ENCODE measurements around the gene PFKFB3. TPM values are rescaled to one million over a fixed set of nuclear protein-coding genes. Genes with fewer than 3 reads are reported as not detected.

Gene PFKFB3
- total and polyA plus RNA-seq, 2 of the 4 experiments (the other 2 are of a cell fraction), result 34.1 to 45.5 TPM

DNA sequence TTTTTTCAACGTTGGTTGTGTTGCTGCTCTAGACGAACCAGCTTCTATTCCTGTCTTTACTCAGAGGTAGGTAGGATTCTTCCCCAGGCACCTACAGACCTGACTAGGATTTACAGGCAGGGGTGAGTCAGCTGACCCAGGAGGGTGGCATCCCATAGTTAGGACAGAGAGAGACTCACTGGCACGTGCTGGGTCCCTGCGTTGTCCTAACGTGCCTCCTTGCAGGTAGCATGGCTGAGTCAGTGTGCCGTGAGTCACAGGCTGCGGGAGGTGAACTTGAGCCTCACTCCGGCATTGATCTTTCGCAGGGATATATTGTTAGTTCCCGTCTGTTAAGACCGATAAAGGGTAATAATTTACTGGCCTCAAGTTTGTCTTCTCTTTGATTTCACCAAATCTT, 96.5 kb downstream of the PFKFB3 start:
- Histone ChIP-seq H3K4me2 (ENCODE audit: low read depth, low read length) (no peak overlapping the region), H3K9me1 (ENCODE audit: insufficient read depth, low read length) (peaks cover 3% of the 10 kb centered on the region; the same call in 1 of the 2 replicates), H2BK20ac (ENCODE audit: low read depth, low read length) (no peak overlapping the region), H3K4ac (ENCODE audit: low read depth, low read length) (no peak overlapping the region), H2AK9ac (replicated peaks; ENCODE audit: low read depth, low read length, poor library complexity) (no peak overlapping the region), H3K18ac (ENCODE audit: low read depth, low read length) (no peak overlapping the region), H3K36me3 (ENCODE audit: control insufficient read depth, insufficient read depth, low read length) (no peaks in the 10 kb centered on the region), H2BK5ac (ENCODE audit: low read depth, low read length, poor library complexity, severe bottlenecking) (no peak overlapping the region), H3K14ac (replicated peaks; ENCODE audit: low read depth, low read length) (no peak overlapping the region), H3K23ac (ENCODE audit: low read depth, low read length) (no peak overlapping the region), H3K4me3 (ENCODE audit: insufficient read depth, low read depth, low read length) (no peak overlapping the region), H4K5ac (ENCODE audit: low read depth, low read length) (no peak overlapping the region), H3K27me3 (ENCODE audit: control insufficient read depth, insufficient read depth, low read length) (no peaks in the 10 kb centered on the region), H3K9me3 (ENCODE audit: control insufficient read depth, insufficient read depth, low read length) (no peaks in the 10 kb centered on the region), H4K91ac (ENCODE audit: insufficient read depth, low read depth, low read length) (no peak overlapping the region), H2BK120ac (ENCODE audit: low read depth, low read length) (no peak overlapping the region), H2AK5ac (ENCODE audit: low read depth, low read length) (peak overlapping the region; percentile 35; the same call in 1 of the 2 replicates), H3K27ac (ENCODE audit: insufficient read depth, low read length) (no peak overlapping the region), H4K8ac (ENCODE audit: low read depth in 2 of 2, low read length in 2 of 2) (no peak overlapping the region), H4K20me1 (ENCODE audit: insufficient read depth, low read length) (no peaks in the 10 kb centered on the region), H2AFZ (replicated peaks; ENCODE audit: low read length, poor library complexity) (no peak overlapping the region), H2BK15ac (ENCODE audit: low read depth, low read length) (no peak overlapping the region), H3K79me1 (ENCODE audit: low read depth in 1 of 2, low read length in 2 of 2) (no peaks in the 10 kb centered on the region), H3K4me1 (ENCODE audit: control insufficient read depth, insufficient read depth, low read length) (peaks cover 7% of the 10 kb centered on the region; the same call in 1 of the 2 replicates), H3K56ac (ENCODE audit: extremely low read depth, insufficient read depth, low read length) (no peak overlapping the region), H3K9ac (ENCODE audit: low read depth, low read length) (no peak overlapping the region)
- in situ Hi-C loops (cut with MboI; ENCODE audit: low sequenced_read_pairs), result no loop called here
- DNase-seq, result no peak
- dilution Hi-C loops (cut with HindIII; ENCODE audit: low sequenced_read_pairs, unreplicated experiment), result no loop called here
- CTCF ChIA-PET, result interaction anchor here (0.5 kb wide), 1 partner anchor 34 kb away, joined by 6 read pairs; no protein-coding TSS in a partner anchor
- intact Hi-C loops (cut with micrococcal nuclease), result no loop called here
- 93% methylated on average over 3 of the region's 11 CpGs; no CpG with 5 or more reads in 1 of the 2 experiments for WGBS, 2 experiments (ENCODE audit: extremely low coverage in 2 of 2, insufficient read length in 1 of 2)
- TF ChIP-seq CEBPB (IDR thresholded peaks at IDR 0.05; ENCODE audit: low read depth, low read length) (no peak), MXI1 (IDR thresholded peaks at IDR 0.05; ENCODE audit: borderline replicate concordance, low read depth, low read length) (no peak), RAD21 (IDR thresholded peaks at IDR 0.05; ENCODE audit: low read length) (no peak), BHLHE40 (IDR thresholded peaks at IDR 0.05; ENCODE audit: low read depth, low read length) (no peak), POLR2A (IDR thresholded peaks at IDR 0.05; ENCODE audit: low read depth, low read length) (no peak), RFX5 (IDR thresholded peaks at IDR 0.05; ENCODE audit: low read depth, low read length) (no peak), RCOR1 (IDR thresholded peaks at IDR 0.05; ENCODE audit: insufficient replicate concordance, low read length) (no peak), FOS (IDR thresholded peaks at IDR 0.05; ENCODE audit: low read depth, low read length) (no peak), NFE2L2 (IDR thresholded peaks at IDR 0.05; ENCODE audit: low read depth, low read length) (no peak), MAZ (IDR thresholded peaks at IDR 0.05; ENCODE audit: borderline replicate concordance, low read depth, low read length) (no peak), MAFK (IDR thresholded peaks at IDR 0.05; ENCODE audit: low read depth, low read length) (no peak)
- ATAC-seq (ENCODE audit: low read depth), result no peak
- POLR2A ChIA-PET (ENCODE audit: unreplicated experiment), result no interaction called here
- no TSS peak for BruUV-seq (replicated peaks)
